ENCODE measurements around the gene FOXP1. TPM values are rescaled to one million over a fixed set of nuclear protein-coding genes. Genes with fewer than 3 reads are reported as not detected.

FOXP1 gene
- total RNA-seq, 1 donor from 2014 or later: 41.2 TPM

DNA sequence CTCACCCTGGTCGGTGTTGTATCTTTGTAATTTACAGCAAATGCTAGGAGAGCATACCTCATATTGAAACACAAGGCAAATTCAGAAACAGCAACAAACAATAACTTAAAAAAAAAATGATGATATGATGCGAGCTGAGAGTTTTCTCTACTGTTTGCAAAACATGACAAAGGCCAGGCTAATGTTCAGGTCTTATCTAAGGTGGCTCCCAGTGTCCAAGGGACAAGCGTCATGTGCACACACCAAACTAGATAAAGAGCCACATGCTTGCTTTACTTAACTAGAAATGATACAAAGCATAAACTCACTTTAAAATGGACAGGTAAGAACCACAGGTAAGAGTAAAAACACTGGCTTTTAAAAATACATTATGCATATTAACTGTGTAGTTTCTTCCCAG lies 375.9 kb downstream of the FOXP1 start:
- Histone ChIP-seq H3K4me3 (no peak overlapping the region), H3K36me3 (no peaks in the 10 kb centered on the region), H3K4me1 (peaks cover 65% of the 10 kb centered on the region), H3K27ac (replicated peaks) (peak overlapping the region; percentile 67), H3K27me3 (ENCODE audit: low read depth) (no peaks in the 10 kb centered on the region), H3K9me3 (replicated peaks) (no peaks in the 10 kb centered on the region)
- TF ChIP-seq, protein P1, sequence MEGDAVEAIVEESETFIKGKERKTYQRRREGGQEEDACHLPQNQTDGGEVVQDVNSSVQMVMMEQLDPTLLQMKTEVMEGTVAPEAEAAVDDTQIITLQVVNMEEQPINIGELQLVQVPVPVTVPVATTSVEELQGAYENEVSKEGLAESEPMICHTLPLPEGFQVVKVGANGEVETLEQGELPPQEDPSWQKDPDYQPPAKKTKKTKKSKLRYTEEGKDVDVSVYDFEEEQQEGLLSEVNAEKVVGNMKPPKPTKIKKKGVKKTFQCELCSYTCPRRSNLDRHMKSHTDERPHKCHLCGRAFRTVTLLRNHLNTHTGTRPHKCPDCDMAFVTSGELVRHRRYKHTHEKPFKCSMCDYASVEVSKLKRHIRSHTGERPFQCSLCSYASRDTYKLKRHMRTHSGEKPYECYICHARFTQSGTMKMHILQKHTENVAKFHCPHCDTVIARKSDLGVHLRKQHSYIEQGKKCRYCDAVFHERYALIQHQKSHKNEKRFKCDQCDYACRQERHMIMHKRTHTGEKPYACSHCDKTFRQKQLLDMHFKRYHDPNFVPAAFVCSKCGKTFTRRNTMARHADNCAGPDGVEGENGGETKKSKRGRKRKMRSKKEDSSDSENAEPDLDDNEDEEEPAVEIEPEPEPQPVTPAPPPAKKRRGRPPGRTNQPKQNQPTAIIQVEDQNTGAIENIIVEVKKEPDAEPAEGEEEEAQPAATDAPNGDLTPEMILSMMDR (IDR thresholded peaks at IDR 0.05; ENCODE audit: borderline replicate concordance): no peak
- no peak for DNase-seq
- intact Hi-C loops (cut with micrococcal nuclease): no loop called here

DNA sequence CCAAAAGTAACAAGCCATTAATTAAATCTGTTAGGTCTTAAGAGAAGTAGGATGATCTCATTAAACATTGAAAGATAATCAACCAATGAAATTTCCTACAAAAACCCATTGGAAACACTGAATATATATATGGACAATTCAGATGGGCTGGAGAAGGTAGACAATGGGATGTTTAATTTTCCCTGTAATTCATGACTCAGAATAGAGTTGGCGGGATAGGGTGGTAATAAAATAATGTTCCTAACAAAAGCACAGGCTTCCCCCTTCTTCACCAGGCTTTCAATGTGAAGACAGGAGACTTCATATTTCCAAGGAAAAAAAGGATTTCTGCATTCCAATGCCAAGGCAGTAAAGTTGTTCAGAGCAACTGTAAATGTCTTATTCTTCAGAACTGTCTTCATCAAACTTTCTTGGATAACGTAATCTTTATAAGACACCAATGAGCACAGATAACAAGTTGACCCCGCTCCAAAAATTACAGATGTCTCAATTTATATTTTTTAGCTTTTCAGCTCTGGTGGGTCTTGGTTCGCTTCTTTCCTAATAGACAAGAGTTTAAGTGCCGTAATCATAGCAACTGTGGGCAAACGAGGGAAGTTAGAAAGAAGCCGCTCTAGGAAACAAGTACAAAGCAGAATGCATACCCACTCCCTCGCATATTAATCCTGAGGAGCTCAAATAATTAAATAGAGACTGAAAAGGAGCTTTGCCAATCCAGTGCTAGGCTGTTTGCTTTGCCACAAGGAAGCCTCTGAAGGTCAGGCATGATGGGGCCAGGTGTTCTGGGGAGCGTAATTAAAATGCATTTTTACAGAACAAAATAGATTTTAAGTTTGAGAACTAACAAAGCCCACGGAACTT lies 377.0 kb downstream of the FOXP1 start:
- intact Hi-C loops (cut with micrococcal nuclease): no loop called here
- H3K4me1 ChIP-seq: peaks cover 76% of the 10 kb centered on the region
- no peaks in the 10 kb centered on the region for H3K36me3 ChIP-seq
- DNase-seq: no peak
- H3K9me3 ChIP-seq (replicated peaks): no peaks in the 10 kb centered on the region
- H3K27me3 ChIP-seq (ENCODE audit: low read depth): no peaks in the 10 kb centered on the region
- H3K4me3 ChIP-seq: no peak overlapping the region
- TF ChIP-seq, protein P1 (IDR thresholded peaks at IDR 0.05; ENCODE audit: borderline replicate concordance): no peak
- peak overlapping the region; percentile 67 for H3K27ac ChIP-seq (replicated peaks)

DNA sequence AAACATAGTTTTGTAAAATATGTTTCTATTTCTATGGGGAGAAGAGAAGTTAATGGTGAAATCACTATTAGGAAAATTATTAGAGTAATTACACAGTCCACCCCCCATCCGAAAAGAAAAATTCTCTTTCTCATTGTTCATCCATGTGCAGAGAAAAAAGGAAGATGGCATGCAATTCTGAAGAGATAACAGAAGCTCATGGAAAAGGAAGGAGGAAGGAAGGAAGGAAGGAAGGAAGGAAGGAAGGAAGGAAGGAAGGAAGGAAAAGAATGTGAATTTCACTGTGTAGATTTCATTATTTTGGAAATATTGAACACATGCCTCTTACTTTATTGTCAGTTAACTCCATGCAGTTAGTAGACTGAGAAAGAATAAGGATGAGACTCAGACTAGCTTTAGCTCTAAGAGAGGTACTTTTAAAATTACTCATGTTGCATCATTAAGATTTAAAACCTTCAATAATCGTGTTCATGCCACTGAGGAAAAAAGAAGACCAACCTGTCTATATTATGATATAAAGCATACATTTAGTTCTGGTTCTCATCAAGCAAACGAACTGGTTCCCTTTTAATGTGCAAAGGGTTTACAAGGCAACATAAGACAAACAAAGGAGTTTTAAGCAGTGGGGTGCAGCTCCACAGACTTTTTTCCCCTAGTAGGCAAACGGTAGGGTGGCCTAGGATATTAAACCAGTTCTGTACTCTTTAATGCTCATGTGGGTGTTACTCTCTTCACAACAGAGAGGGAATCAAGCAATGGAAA lies 379.6 kb downstream of the FOXP1 start:
- Histone ChIP-seq H3K9me3 (replicated peaks) (no peaks in the 10 kb centered on the region), H3K36me3 (no peaks in the 10 kb centered on the region), H3K4me3 (no peak overlapping the region), H3K27me3 (ENCODE audit: low read depth) (no peaks in the 10 kb centered on the region), H3K4me1 (peaks cover 57% of the 10 kb centered on the region), H3K27ac (replicated peaks) (peak overlapping the region; percentile 30)
- intact Hi-C loops (cut with micrococcal nuclease): no loop called here
- DNase-seq: no peak
- TF ChIP-seq, protein P1 (IDR thresholded peaks at IDR 0.05; ENCODE audit: borderline replicate concordance): no peak

DNA sequence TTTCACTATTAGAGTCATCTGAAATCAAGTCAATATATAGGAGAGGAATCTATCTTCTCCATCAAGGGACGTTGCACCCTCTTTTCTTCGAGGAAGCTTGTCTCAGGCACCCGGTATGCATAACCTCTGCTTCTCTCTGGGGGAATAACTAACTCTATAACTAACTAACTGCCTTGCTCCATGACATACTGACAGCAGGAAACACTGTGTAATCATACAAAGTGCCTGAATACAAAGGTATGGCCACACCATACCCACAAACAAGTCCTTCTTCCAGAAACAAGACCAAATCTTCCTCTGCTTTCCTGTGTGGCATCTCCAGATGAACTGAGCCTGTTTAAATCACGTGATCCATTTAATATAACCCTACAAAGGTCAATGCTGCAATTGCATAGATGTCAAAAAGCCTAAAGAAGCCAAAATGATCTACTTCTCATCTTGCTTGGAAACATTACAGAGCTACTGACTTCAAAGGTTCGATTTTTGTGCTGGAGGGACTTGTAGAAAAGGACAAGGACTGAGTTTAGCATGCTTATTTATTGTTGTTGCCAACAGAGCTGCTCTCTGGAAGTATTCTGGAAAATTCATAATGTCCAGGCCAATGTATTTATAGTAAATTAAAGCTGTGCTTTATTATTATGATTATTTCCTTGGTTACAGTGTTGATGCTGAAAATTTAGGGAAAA lies 380.5 kb downstream of the FOXP1 start:
- peaks cover 47% of the 10 kb centered on the region for H3K4me1 ChIP-seq
- H3K27ac ChIP-seq (replicated peaks): peak overlapping the region; percentile 30
- H3K36me3 ChIP-seq: no peaks in the 10 kb centered on the region
- intact Hi-C loops (cut with micrococcal nuclease): no loop called here
- DNase-seq: no peak
- H3K4me3 ChIP-seq: no peak overlapping the region
- H3K9me3 ChIP-seq (replicated peaks): no peaks in the 10 kb centered on the region
- H3K27me3 ChIP-seq (ENCODE audit: low read depth): no peaks in the 10 kb centered on the region
- TF ChIP-seq, protein P1 (IDR thresholded peaks at IDR 0.05; ENCODE audit: borderline replicate concordance): no peak

DNA sequence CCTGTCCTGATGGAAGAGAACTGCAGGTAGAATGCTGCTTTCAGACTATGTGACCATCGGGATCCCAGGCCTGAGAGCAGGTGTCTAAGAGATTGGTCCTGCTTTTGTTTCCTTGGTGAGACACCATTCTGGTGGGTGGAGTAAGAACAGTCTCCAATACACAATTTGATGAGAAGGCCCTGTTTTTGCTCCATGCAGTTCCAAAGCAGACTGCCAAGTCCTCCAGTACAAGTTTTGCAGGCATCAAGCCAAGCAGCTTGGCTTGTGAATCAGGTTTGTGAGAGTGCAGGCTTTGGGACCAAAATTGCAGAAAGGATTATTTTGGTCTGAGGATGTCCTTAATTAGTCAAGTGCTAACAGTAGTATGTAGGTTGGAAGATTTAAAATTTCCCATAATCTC lies 381.6 kb downstream of the FOXP1 start:
- Histone ChIP-seq H3K4me1 (peaks cover 37% of the 10 kb centered on the region), H3K27me3 (ENCODE audit: low read depth) (no peaks in the 10 kb centered on the region), H3K27ac (replicated peaks) (peak overlapping the region; percentile 30), H3K9me3 (replicated peaks) (no peaks in the 10 kb centered on the region), H3K4me3 (no peak overlapping the region), H3K36me3 (peaks cover 6% of the 10 kb centered on the region)
- peak; percentile 62 for DNase-seq
- TF ChIP-seq, protein P1 (IDR thresholded peaks at IDR 0.05; ENCODE audit: borderline replicate concordance): no peak
- intact Hi-C loops (cut with micrococcal nuclease): no loop called here
